ENCODE measurements around the gene ZSCAN12. TPM values are rescaled to one million over a fixed set of nuclear protein-coding genes. Genes with fewer than 3 reads are reported as not detected.

ZSCAN12 gene
- total and polyA plus RNA-seq, 2 of the 13 experiments (the other 11 are each of a cell fraction or from before 2014, with no cell fraction given), result 2.8 to 8.9 TPM

DNA sequence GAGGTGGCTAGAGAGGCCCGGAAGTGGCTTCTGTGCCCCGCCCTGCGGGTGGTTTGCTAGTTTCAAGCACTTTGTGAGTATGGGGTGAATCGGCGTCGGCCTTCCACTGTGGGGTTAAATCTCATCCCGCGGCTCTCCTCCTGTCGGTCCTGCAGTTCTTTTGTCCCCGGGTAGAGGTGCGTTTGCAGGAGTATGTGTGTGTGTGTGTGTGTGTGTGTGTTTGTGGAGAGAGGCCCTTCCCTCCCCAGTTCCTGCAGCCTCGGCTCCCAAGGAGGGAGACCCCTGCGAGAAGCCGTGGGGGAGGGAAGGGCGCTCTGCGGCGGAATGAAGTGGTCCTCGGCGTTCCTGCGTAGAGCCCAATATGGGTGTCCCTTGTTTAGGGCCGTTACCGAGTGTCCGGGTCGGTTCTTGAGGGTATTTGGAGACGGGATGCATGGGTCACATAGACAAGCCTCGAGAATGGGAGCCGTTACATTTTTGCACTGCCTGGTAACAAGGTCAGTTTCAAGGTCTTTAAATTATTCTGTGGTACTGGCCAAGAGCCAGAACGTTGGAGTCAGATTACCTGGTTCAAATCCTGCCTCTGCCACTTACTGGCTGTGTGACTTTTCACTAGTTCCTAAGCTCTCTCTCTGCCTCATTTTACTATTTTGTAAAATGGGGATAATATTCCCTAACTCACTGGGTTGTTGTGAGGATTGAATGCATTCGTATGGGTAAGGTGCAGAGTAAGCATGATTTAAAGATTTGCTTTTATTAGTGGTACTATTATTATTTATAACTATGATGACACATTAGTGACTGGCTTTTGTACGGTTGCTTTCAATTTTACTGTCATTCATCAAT lies 49.4 kb downstream of the ZSCAN12 start, which contains the start of gene ZKSCAN3 (continued):
- TF ChIP-seq, protein P1, sequence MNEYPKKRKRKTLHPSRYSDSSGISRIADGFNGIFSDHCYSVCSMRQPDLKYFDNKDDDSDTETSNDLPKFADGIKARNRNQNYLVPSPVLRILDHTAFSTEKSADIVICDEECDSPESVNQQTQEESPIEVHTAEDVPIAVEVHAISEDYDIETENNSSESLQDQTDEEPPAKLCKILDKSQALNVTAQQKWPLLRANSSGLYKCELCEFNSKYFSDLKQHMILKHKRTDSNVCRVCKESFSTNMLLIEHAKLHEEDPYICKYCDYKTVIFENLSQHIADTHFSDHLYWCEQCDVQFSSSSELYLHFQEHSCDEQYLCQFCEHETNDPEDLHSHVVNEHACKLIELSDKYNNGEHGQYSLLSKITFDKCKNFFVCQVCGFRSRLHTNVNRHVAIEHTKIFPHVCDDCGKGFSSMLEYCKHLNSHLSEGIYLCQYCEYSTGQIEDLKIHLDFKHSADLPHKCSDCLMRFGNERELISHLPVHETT (CRISPR knock-in tag; conservative IDR thresholded peaks at IDR 0.05), result 0 out of 2 replicates have a peak, but pooled peaks have one; percentile 30
- TF ChIP-seq RARA (CRISPR knock-in tag; IDR thresholded peaks at IDR 0.05), result no peak
- TF ChIP-seq FIP1L1 (IDR thresholded peaks at IDR 0.05; ENCODE audit: borderline replicate concordance, insufficient read depth, low read depth, low read length), result no peak
- TF ChIP-seq, protein P2, sequence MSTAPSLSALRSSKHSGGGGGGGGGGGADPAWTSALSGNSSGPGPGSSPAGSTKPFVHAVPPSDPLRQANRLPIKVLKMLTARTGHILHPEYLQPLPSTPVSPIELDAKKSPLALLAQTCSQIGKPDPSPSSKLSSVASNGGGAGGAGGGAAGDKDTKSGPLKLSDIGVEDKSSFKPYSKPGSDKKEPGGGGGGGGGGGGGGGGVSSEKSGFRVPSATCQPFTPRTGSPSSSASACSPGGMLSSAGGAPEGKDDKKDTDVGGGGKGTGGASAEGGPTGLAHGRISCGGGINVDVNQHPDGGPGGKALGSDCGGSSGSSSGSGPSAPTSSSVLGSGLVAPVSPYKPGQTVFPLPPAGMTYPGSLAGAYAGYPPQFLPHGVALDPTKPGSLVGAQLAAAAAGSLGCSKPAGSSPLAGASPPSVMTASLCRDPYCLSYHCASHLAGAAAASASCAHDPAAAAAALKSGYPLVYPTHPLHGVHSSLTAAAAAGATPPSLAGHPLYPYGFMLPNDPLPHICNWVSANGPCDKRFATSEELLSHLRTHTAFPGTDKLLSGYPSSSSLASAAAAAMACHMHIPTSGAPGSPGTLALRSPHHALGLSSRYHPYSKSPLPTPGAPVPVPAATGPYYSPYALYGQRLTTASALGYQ (CRISPR knock-in tag; IDR thresholded peaks at IDR 0.05), result 0 out of 2 replicates have a peak, but pooled peaks have one; percentile 25
- no peak for TF ChIP-seq ZNF260 (CRISPR knock-in tag; IDR thresholded peaks at IDR 0.05; ENCODE audit: borderline replicate concordance, low read depth)
- TF ChIP-seq, protein P3, sequence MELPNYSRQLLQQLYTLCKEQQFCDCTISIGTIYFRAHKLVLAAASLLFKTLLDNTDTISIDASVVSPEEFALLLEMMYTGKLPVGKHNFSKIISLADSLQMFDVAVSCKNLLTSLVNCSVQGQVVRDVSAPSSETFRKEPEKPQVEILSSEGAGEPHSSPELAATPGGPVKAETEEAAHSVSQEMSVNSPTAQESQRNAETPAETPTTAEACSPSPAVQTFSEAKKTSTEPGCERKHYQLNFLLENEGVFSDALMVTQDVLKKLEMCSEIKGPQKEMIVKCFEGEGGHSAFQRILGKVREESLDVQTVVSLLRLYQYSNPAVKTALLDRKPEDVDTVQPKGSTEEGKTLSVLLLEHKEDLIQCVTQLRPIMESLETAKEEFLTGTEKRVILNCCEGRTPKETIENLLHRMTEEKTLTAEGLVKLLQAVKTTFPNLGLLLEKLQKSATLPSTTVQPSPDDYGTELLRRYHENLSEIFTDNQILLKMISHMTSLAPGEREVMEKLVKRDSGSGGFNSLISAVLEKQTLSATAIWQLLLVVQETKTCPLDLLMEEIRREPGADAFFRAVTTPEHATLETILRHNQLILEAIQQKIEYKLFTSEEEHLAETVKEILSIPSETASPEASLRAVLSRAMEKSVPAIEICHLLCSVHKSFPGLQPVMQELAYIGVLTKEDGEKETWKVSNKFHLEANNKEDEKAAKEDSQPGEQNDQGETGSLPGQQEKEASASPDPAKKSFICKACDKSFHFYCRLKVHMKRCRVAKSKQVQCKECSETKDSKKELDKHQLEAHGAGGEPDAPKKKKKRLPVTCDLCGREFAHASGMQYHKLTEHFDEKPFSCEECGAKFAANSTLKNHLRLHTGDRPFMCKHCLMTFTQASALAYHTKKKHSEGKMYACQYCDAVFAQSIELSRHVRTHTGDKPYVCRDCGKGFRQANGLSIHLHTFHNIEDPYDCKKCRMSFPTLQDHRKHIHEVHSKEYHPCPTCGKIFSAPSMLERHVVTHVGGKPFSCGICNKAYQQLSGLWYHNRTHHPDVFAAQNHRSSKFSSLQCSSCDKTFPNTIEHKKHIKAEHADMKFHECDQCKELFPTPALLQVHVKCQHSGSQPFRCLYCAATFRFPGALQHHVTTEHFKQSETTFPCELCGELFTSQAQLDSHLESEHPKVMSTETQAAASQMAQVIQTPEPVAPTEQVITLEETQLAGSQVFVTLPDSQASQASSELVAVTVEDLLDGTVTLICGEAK (IDR thresholded peaks at IDR 0.05), result no peak
- TF ChIP-seq, protein P3 (CRISPR knock-in tag; IDR thresholded peaks at IDR 0.05), result peak; percentile 74; the same call in 1 of the 2 replicates
- no peak for TF ChIP-seq KAT2B (IDR thresholded peaks at IDR 0.05; ENCODE audit: borderline replicate concordance, low read depth, low read length)
- TF ChIP-seq POLR2AphosphoS5 (IDR thresholded peaks at IDR 0.05; ENCODE audit: low read depth, low read length), result peak; percentile 94

Measured in HepG2 (cell line).